ENCODE data around the gene FARS2.

Gene FARS2

DNA sequence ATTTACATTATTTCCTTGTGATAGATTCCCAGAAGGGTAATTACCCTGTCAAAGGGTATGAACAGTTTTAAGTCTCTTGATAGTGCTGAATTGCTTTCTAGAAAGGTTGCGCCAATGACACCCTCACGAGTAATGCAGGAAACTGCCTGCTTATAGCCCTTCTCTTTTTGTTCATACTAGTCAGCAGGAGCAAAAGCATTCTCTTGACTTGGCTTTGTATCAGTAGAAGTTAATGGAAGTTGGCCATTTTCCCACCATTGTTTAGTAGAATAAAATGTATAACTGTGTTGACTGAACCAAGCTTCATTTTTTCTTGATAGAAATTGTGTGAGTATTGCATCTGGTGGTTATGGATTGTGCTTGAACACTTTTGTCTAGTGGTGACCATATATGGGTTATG is 100.1 kb downstream of the FARS2 start:
- TF ChIP-seq POLR2A (IDR thresholded peaks at IDR 0.05; ENCODE audit: extremely low read depth, insufficient read length) (no peak), MAX (IDR thresholded peaks at IDR 0.05; ENCODE audit: low read depth, low read length) (no peak), CTCF (IDR thresholded peaks at IDR 0.05; ENCODE audit: low read depth, low read length) (no peak), MYC (IDR thresholded peaks at IDR 0.05; ENCODE audit: low read depth, low read length) (no peak)
- DNase-seq (ENCODE audit: low read depth): peak; percentile 25

GRCh38 chr6:5365436-5366195 is 104.3 kb downstream of the FARS2 start:
- H3K4me3 ChIP-seq (ENCODE audit: low read depth, low read length): no peak overlapping the region
- DNase-seq (ENCODE audit: low read depth): no peak
- no peak for TF ChIP-seq MYC (IDR thresholded peaks at IDR 0.05; ENCODE audit: low read depth, low read length)
- TF ChIP-seq MAX (IDR thresholded peaks at IDR 0.05; ENCODE audit: low read depth, low read length): no peak
- TF ChIP-seq POLR2A (IDR thresholded peaks at IDR 0.05; ENCODE audit: extremely low read depth, insufficient read length): no peak
- no peak for TF ChIP-seq CTCF (IDR thresholded peaks at IDR 0.05; ENCODE audit: low read depth, low read length)

More for the DNA sequence above, 100.1 kb downstream of the FARS2 start:
- no peak overlapping the region for H3K4me3 ChIP-seq (ENCODE audit: low read depth, low read length)

GRCh38 chr6:5366941-5367340 is 105.6 kb downstream of the FARS2 start:
- DNase-seq (ENCODE audit: low read depth): no peak
- no peak overlapping the region for H3K4me3 ChIP-seq (ENCODE audit: low read depth, low read length)
- no peak for TF ChIP-seq MAX (IDR thresholded peaks at IDR 0.05; ENCODE audit: low read depth, low read length)
- TF ChIP-seq CTCF (IDR thresholded peaks at IDR 0.05; ENCODE audit: low read depth, low read length): no peak
- no peak for TF ChIP-seq MYC (IDR thresholded peaks at IDR 0.05; ENCODE audit: low read depth, low read length)
- TF ChIP-seq POLR2A (IDR thresholded peaks at IDR 0.05; ENCODE audit: extremely low read depth, insufficient read length): no peak

DNA sequence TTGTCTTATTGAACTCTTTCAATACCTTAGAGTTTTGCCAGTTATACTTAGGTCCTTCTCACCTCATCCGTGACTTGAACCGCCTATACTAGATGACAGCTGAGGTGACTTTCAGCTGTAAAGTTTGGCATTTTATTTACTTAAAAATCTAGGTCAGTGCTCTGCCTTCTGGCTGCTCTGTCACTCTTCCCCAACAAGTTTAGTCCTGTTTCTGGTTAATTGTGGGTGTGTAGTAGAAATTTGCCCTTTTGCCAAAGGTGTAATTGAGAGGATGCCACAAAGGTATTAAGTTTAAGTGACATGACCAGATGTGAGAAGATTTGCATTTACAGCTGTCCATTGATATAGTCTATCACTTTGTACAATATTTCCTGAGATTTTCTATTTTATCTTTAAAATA is 106.2 kb downstream of the FARS2 start:
- no peak for TF ChIP-seq POLR2A (IDR thresholded peaks at IDR 0.05; ENCODE audit: extremely low read depth, insufficient read length)
- TF ChIP-seq MYC (IDR thresholded peaks at IDR 0.05; ENCODE audit: low read depth, low read length): no peak
- no peak for TF ChIP-seq MAX (IDR thresholded peaks at IDR 0.05; ENCODE audit: low read depth, low read length)
- no peak for TF ChIP-seq CTCF (IDR thresholded peaks at IDR 0.05; ENCODE audit: low read depth, low read length)
- no peak overlapping the region for H3K4me3 ChIP-seq (ENCODE audit: low read depth, low read length)
- no peak for DNase-seq (ENCODE audit: low read depth)

- no peak for DNase-seq (ENCODE audit: low read depth)
- no peak for TF ChIP-seq POLR2A (IDR thresholded peaks at IDR 0.05; ENCODE audit: extremely low read depth, insufficient read length)
- no peak for TF ChIP-seq MAX (IDR thresholded peaks at IDR 0.05; ENCODE audit: low read depth, low read length)
- TF ChIP-seq CTCF (IDR thresholded peaks at IDR 0.05; ENCODE audit: low read depth, low read length): no peak
- TF ChIP-seq MYC (IDR thresholded peaks at IDR 0.05; ENCODE audit: low read depth, low read length): no peak
- H3K4me3 ChIP-seq (ENCODE audit: low read depth, low read length): no peak overlapping the region
Observed at GRCh38 chr6:5373430-5373829, 112.1 kb downstream of the FARS2 start.

Measured in NB4 (cell line).